SK-N-SH treated with all-trans-retinoic acid at 6 μM for 48 hours (cell line): ENCODE measurements around the gene MSL3.

Experiments used
- ATAC-seq: fragments of 200-7000 bp; cut with Tn5 transposase; 3 replicates; pipeline ENCODE4 v1.9.1; 2020; ENCODE audit warnings: mild to moderate bottlenecking, moderate library complexity
- BACH2 ChIP-seq: fragments of 250-450 bp; sonication (Bioruptor Pico); IDR thresholded peaks from 2 replicates; pipeline ENCODE4 v1.9.0; 2021; ENCODE audit warnings: mild to moderate bottlenecking, borderline replicate concordance
- CREB5 ChIP-seq: fragments of 250-450 bp; sonication (Bioruptor Pico); IDR thresholded peaks from 2 replicates; pipeline ENCODE4 v1.5.1; 2020; ENCODE audit warnings: low read depth, mild to moderate bottlenecking, moderate library complexity
- CSDC2 ChIP-seq: fragments of 250-450 bp; sonication (Bioruptor Pico); IDR thresholded peaks from 2 replicates; pipeline ENCODE4 v1.5.0; 2020; ENCODE audit warnings: mild to moderate bottlenecking, moderate library complexity
- CSRNP3 ChIP-seq: fragments of 250-450 bp; sonication (Bioruptor Pico); IDR thresholded peaks from 2 replicates; pipeline ENCODE4 v1.5.1; 2021; ENCODE audit warnings: mild to moderate bottlenecking, moderate library complexity
- GLIS3 ChIP-seq: fragments of 250-450 bp; sonication (Bioruptor Pico); IDR thresholded peaks from 2 replicates; pipeline ENCODE4 v1.5.0; 2020; ENCODE audit warnings: mild to moderate bottlenecking, moderate library complexity
- ISL1 ChIP-seq: fragments of 250-450 bp; sonication (Bioruptor Pico); IDR thresholded peaks from 2 replicates; pipeline ENCODE4 v2.1.2; 2022; ENCODE audit warnings: mild to moderate bottlenecking, moderate library complexity
- OSR1 ChIP-seq: fragments of 250-450 bp; sonication (Bioruptor Pico); IDR thresholded peaks from 2 replicates; pipeline ENCODE4 v1.8.0; 2022; ENCODE audit warnings: moderate library complexity, mild to moderate bottlenecking, inconsistent platforms
- PATZ1 ChIP-seq: fragments of 250-450 bp; sonication (Bioruptor Pico); IDR thresholded peaks from 2 replicates; pipeline ENCODE4 v1.8.0; 2020; ENCODE audit warnings: mild to moderate bottlenecking, moderate library complexity, borderline replicate concordance
- PPARA ChIP-seq: fragments of 250-450 bp; sonication (Bioruptor Pico); IDR thresholded peaks from 2 replicates; pipeline ENCODE4 v1.5.0; 2020; ENCODE audit warnings: mild to moderate bottlenecking, borderline replicate concordance
- RARB ChIP-seq: fragments of 250-450 bp; sonication (Bioruptor Pico); IDR thresholded peaks from 2 replicates; pipeline ENCODE4 v1.8.0; 2021; ENCODE audit warnings: mild to moderate bottlenecking, moderate library complexity
- SNAI2 ChIP-seq: fragments of 250-450 bp; sonication (Bioruptor Pico); IDR thresholded peaks from 2 replicates; pipeline ENCODE4 v1.5.0; 2020; ENCODE audit warnings: mild to moderate bottlenecking, moderate library complexity
- TCF4 ChIP-seq: fragments of 250-450 bp; sonication (Bioruptor Pico); IDR thresholded peaks from 2 replicates; pipeline ENCODE4 v1.8.0; 2021; ENCODE audit warnings: mild to moderate bottlenecking, moderate library complexity, borderline replicate concordance
- ZC3H10 ChIP-seq: fragments of 250-450 bp; sonication (Bioruptor Pico); IDR thresholded peaks from 2 replicates; pipeline ENCODE4 v1.5.1; 2021; ENCODE audit warnings: mild to moderate bottlenecking, moderate library complexity
- ZFP3 ChIP-seq: fragments of 250-450 bp; sonication (Bioruptor Pico); IDR thresholded peaks from 2 replicates; pipeline ENCODE4 v1.5.0; 2020; ENCODE audit warnings: mild to moderate bottlenecking, moderate library complexity
- ZFP30 ChIP-seq: fragments of 450-650 bp; formaldehyde crosslinking; IDR thresholded peaks from 2 replicates; pipeline ENCODE4 v1.5.0; 2022; ENCODE audit warnings: mild to moderate bottlenecking, moderate library complexity
- ZNF565 ChIP-seq: fragments of 450-650 bp; formaldehyde crosslinking; conservative IDR thresholded peaks from 2 replicates; pipeline ENCODE4 v1.5.0; 2020; ENCODE audit warnings: low read depth, mild to moderate bottlenecking, moderate library complexity
- ZNF70 ChIP-seq: fragments of 450-650 bp; formaldehyde crosslinking; IDR thresholded peaks from 2 replicates; pipeline ENCODE4 v1.5.0; 2020; ENCODE audit warnings: mild to moderate bottlenecking, moderate library complexity
- ZNF8 ChIP-seq: fragments of 450-650 bp; formaldehyde crosslinking; IDR thresholded peaks from 2 replicates; pipeline ENCODE4 v1.5.0; 2020; ENCODE audit warnings: mild to moderate bottlenecking, moderate library complexity
- TF ChIP-seq, protein P1 (sequence below): fragments of 250-450 bp; sonication (Bioruptor Pico); IDR thresholded peaks from 2 replicates; pipeline ENCODE4 v1.5.0; 2020; ENCODE audit warnings: mild to moderate bottlenecking, moderate library complexity

The MSL3 gene

GRCh38 chrX:11789809-11790208 is 31.8 kb downstream of the MSL3 start (continued):
- TF ChIP-seq CSRNP3 (no peak), RARB (no peak), BACH2 (CRISPR knock-in tag) (no peak), GLIS3 (CRISPR knock-in tag) (no peak)
- TF ChIP-seq, all 23 proteins: peak for 0

- TF ChIP-seq PATZ1 (CRISPR knock-in tag): no peak
- no peak for TF ChIP-seq BACH2 (CRISPR knock-in tag)
- no peak for TF ChIP-seq ZNF565 (CRISPR knock-in tag)
- no peak for TF ChIP-seq ISL1 (CRISPR knock-in tag)
- TF ChIP-seq ZNF8: no peak
- TF ChIP-seq TCF4: no peak
- ATAC-seq: 0 out of 3 replicates have a peak, but pooled peaks have one; percentile 22
These were observed 33.1 kb downstream of the MSL3 start for GRCh38 chrX:11791090-11791489.

- no peak for TF ChIP-seq ZFP3 (CRISPR knock-in tag)
- TF ChIP-seq TCF4: no peak
- TF ChIP-seq, protein P1, sequence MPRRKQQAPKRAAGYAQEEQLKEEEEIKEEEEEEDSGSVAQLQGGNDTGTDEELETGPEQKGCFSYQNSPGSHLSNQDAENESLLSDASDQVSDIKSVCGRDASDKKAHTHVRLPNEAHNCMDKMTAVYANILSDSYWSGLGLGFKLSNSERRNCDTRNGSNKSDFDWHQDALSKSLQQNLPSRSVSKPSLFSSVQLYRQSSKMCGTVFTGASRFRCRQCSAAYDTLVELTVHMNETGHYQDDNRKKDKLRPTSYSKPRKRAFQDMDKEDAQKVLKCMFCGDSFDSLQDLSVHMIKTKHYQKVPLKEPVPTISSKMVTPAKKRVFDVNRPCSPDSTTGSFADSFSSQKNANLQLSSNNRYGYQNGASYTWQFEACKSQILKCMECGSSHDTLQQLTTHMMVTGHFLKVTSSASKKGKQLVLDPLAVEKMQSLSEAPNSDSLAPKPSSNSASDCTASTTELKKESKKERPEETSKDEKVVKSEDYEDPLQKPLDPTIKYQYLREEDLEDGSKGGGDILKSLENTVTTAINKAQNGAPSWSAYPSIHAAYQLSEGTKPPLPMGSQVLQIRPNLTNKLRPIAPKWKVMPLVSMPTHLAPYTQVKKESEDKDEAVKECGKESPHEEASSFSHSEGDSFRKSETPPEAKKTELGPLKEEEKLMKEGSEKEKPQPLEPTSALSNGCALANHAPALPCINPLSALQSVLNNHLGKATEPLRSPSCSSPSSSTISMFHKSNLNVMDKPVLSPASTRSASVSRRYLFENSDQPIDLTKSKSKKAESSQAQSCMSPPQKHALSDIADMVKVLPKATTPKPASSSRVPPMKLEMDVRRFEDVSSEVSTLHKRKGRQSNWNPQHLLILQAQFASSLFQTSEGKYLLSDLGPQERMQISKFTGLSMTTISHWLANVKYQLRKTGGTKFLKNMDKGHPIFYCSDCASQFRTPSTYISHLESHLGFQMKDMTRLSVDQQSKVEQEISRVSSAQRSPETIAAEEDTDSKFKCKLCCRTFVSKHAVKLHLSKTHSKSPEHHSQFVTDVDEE (CRISPR knock-in tag): no peak
- TF ChIP-seq ZNF8: no peak
- no peak for TF ChIP-seq ISL1 (CRISPR knock-in tag)
- no peak for TF ChIP-seq CSDC2 (CRISPR knock-in tag)
- no peak for ATAC-seq
These were observed 33.5 kb downstream of the MSL3 start for GRCh38 chrX:11791537-11791936.

DNA sequence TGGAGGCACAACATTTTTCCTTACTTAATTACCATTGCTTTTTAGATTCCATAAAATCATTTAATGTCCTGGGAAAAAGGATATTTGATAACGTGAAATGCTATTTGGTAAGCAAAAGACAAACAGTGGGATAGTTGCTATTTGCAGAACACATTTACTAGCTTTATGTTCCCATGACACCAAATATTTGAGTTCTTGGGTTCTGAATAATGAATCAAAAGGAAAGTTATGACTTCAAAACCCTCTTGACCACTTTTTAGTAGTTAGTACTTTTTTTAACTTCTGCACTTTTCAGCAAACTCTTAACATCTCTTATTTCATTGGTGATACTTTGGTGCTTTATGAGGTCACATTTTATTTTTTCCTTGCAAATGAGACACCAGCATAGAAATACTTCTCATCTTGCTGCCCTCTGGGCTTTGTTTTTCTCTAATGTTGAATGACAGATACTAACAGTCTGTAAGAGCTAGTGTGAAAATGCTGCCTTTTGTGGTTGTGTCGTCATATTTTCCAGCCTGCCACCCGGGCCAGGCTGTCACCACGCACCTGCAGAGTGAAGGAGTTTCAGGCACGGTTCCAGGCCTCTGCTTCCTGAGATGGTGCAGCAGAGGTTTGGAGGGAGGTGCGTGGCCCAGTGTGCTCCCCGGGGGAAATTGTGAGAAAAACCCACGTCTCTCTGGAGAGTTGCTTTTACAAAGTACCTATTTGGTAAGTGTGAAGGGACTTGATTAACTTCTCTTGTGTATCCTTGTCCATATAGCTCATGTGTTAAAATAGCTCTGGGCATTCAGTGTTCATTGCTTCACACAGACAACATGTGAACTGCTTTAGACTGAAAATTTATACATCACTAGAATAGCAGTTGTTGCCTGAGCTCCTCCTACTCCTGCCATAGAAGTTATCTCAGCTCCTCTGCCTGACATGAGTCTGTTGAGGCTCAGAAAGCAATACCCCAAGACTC is 34.7 kb downstream of the MSL3 start:
- no peak for TF ChIP-seq BACH2 (CRISPR knock-in tag)
- no peak for TF ChIP-seq ZFP30 (CRISPR knock-in tag)
- TF ChIP-seq TCF4: no peak
- no peak for ATAC-seq

DNA sequence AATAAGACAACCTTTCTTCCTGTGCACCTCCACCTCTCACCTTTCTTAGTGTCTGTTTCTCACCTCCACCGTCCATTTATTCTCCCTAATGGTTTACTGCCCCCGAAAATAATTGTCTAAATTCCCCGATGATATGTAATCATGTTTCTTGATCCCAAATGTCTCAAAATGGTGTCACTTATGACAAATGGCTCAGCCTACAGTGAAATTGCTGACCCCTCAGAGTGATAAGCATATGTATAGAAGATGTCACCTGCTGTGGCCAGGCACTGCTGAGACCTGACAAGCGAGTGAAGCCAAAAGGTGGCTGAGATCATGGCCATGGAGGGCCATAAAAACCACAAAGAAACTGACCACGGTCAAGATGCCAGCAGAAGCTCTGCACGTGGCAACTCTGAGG is 35.7 kb downstream of the MSL3 start:
- TF ChIP-seq RARB (no peak), ZNF8 (no peak), CSDC2 (CRISPR knock-in tag) (no peak), SNAI2 (CRISPR knock-in tag) (no peak), CSRNP3 (no peak), ZC3H10 (CRISPR knock-in tag) (no peak), ZNF70 (no peak), PPARA (CRISPR knock-in tag) (no peak), GLIS3 (CRISPR knock-in tag) (no peak), OSR1 (CRISPR knock-in tag) (no peak), CREB5 (no peak), BACH2 (CRISPR knock-in tag) (no peak)
- TF ChIP-seq, protein P1 (CRISPR knock-in tag): no peak
- no peak for ATAC-seq
